Measurements from ENCODE around the gene SLC17A1.
A peak's percentile ranks its signal among the peaks of the same experiment; 100 is the strongest.

The SLC17A1 gene

GRCh38 chr6:25832670-25833069, 818 bp upstream of the SLC17A1 start:
- DNase-seq (ENCODE audit: low read depth in 3 of 3, low spot score in 1 of 3) = no peak

DNA sequence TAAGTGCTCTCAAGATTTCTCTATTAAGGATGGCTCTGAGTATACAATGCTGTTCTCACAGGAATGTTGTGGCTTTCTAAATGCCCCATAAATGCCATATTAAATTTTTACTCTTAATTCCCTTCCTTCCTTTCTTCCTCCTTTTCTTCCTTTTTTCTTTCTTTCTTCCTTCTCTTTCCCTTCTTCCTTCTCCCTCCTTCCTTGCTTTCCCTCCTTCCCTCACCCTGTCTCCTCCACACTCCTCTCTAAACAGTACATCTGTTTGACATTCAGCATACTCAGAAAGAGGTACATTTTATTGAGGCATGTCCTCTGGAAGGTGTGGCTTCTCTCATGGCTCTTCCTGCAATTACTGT, 433 bp upstream of the SLC17A1 start:
- no peak for DNase-seq (ENCODE audit: low read depth in 3 of 3, low spot score in 1 of 3)

GRCh38 chr6:25830458-25830857, 1.4 kb downstream of the SLC17A1 start:
- no peak for DNase-seq (ENCODE audit: low read depth in 3 of 3, low spot score in 1 of 3)

DNA sequence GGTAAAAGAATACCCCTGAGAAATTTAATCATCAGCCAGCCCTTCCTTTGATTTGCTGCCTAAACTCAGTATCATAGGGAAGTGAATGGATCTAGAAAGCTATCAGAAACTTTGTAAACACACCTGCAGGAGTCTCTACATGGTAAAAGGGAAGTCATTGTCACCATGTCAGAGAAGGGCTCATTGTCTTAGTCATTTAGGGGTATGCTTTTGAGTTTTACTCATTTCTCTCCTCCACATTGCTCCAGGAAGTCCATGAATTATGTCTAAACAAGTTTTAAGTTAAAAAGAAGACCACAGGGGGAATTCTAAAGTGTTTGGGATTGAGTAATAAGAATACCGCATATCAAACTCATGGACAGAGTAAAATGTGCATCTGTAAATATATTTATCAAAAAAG, 2.5 kb downstream of the SLC17A1 start:
- DNase-seq (ENCODE audit: low read depth in 3 of 3, low spot score in 1 of 3) = no peak

- DNase-seq (ENCODE audit: low read depth in 3 of 3, low spot score in 1 of 3) = no peak
These were observed 10.5 kb downstream of the SLC17A1 start for GRCh38 chr6:25821341-25821740.

- DNase-seq (ENCODE audit: low read depth in 3 of 3, low spot score in 1 of 3) = no peak
These were observed 15.6 kb downstream of the SLC17A1 start for GRCh38 chr6:25816252-25816651.

- DNase-seq (ENCODE audit: low read depth in 3 of 3, low spot score in 1 of 3) = no peak
These were observed 16.7 kb downstream of the SLC17A1 start for GRCh38 chr6:25815194-25815593.

DNA sequence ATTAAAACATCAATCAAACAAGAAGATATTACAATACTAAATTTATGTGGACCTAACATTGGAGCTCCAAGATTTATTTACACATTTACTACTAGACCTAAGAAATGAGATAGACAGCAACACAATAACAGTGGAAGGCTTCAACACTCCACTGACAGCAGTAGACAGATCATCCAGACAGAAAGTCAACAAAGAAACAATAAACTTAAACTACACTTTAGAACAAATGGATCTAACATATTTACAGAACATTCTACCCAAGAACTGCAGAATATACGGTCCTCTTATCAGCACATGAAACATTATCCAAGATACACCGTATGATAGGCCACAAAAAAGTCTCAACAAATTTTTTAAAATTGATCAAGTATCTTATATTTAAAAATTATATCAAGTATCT, 27.0 kb downstream of the SLC17A1 start:
- no peak for DNase-seq (ENCODE audit: low read depth in 3 of 3, low spot score in 1 of 3)

- DNase-seq (ENCODE audit: low read depth in 3 of 3, low spot score in 1 of 3) = no peak
These were observed 30.4 kb downstream of the SLC17A1 start for GRCh38 chr6:25801436-25801835.

GRCh38 chr6:25794784-25795183, 37.1 kb downstream of the SLC17A1 start:
- no peak for DNase-seq (ENCODE audit: low read depth in 3 of 3, low spot score in 1 of 3)

DNA sequence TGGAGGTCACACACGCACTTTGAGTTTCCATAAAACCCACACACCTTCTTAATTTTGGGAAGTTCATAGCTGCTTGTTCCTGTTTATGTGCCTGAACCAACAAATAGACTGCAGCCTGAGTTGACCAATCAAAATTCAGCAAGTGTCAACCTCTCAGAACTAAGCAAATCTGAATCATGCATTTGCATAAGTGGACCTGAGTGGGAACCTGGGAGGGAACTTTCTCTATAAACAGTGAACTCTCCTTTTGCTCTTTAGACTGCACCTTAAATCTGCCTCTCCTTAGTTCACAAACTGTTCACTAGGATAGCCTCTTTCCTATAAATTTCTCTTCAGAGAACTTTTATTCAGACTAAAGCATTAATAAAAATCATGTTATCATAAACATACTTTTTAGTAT, 37.9 kb downstream of the SLC17A1 start:
- DNase-seq (ENCODE audit: low read depth in 3 of 3, low spot score in 1 of 3) = no peak

- no peak for DNase-seq (ENCODE audit: low read depth in 3 of 3, low spot score in 1 of 3)
These were observed 39.8 kb downstream of the SLC17A1 start for GRCh38 chr6:25792016-25792415.

GRCh38 chr6:25789475-25789874, 42.4 kb downstream of the SLC17A1 start:
- DNase-seq (ENCODE audit: low read depth in 3 of 3, low spot score in 1 of 3) = no peak

DNA sequence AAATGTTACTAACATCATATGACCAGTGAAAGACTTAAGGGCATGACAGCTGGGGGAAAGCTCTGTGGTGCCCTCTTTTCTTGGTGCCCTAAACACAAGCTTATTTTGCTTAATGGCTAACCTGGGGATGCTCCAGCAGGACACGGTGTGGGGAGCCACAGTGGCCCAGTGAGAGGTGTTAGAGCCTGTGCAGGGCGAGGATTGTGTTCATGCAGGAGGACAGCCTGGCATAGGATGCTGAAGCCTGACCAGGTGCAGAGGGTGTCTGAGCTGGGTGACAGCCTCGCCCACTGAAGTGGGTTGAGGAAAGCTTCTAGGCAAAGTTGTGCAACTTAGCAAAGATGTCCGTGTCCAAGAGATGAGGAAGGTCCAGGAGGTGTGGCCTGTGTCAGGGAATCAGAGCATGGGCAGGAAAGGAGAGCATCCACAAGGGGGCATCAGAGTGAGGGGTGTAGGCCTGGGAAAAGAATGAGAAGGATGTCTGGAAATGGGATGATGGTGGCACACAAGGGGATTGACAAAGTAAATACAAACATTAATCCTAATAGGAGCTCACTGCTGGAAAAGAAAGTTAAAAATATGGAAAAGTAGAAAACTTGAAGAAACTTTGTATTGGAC, 43.4 kb downstream of the SLC17A1 start:
- peak in 2 of 3 donors; percentile 3 to 10 for DNase-seq (ENCODE audit: low read depth in 3 of 3, low spot score in 1 of 3)

DNA sequence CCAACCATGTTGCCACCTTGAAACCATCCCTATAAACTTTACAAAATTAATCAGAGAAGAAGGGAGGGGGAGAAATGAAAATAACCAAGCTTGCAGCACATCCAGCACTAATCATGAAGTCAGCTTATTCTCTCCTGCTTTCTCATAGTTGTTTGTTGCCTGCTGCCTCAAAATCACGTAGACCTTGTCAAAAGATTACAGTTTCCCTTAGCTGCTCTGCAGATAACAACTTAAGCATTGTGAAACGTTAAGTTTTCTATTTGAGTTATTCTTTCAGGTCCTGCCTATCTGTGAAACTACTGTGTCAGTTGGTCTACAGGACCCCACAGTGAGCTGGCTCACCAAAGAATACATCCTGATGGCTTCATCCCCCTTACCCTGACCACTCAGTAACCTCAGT, 44.4 kb downstream of the SLC17A1 start:
- DNase-seq (ENCODE audit: low read depth in 3 of 3, low spot score in 1 of 3) = no peak

GRCh38 chr6:25781134-25781533, 50.7 kb downstream of the SLC17A1 start:
- DNase-seq (ENCODE audit: low read depth in 3 of 3, low spot score in 1 of 3) = no peak

GRCh38 chr6:25777856-25778649, 53.8 kb downstream of the SLC17A1 start:
- no peak for DNase-seq (ENCODE audit: low read depth in 3 of 3, low spot score in 1 of 3)

DNA sequence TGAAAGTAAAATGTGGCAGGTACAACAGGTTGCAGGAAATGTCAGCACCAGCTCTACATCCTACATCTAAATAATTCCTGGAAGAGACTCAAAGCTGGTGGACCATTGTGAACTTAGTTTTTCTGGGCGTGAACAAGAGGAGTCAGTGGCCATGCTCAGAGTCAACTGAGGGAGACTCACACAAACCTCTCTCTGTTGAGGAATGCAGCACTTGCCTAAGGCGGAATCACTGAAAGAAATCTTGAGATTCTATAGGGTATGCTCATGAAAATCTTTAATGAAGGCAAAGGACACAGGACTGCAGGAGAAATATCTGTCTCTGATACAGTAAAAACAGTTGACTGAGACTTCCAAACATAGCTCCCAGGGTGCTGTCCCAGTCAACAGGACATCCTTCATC, 54.8 kb downstream of the SLC17A1 start:
- DNase-seq (ENCODE audit: low read depth in 3 of 3, low spot score in 1 of 3) = no peak

- no peak for DNase-seq (ENCODE audit: low read depth in 3 of 3, low spot score in 1 of 3)
These were observed 57.6 kb downstream of the SLC17A1 start for GRCh38 chr6:25774120-25774715.

DNA sequence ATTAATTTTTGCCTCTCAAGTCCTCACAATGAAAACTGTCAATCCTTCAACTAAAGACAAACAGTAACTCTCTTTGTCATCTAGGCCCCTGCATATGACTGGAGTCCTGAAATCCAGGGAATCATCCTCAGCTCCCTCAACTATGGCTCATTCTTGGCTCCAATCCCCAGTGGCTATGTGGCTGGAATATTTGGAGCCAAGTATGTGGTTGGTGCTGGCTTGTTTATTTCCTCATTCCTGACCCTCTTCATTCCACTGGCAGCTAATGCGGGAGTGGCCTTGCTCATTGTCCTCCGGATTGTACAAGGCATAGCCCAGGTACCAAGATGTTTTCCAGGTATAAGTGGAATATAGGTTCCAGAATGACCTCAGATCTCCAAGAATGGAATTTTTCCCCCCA, 61.9 kb downstream of the SLC17A1 start:
- no peak for DNase-seq (ENCODE audit: low read depth in 3 of 3, low spot score in 1 of 3)

DNA sequence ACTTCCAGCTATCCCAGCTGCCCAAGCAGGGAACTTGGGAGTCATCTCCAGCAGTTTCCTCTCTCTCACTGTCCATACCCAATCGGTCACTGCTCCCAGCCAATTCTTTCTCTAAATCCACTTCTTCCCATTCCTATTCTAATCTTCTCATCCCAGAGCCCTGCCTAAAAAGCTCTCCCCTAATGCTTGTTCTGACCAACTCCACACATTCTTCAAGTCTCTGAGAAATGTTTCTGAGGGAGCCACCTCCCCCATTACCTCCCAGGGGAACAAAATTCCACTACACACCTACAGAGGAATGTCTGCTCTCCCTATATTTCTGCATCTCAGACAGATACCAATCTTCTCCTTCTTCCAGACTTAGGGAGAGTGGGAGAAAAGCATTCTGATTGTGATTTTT, 63.3 kb downstream of the SLC17A1 start:
- DNase-seq (ENCODE audit: low read depth in 3 of 3, low spot score in 1 of 3) = no peak

GRCh38 chr6:25764611-25765010, 67.2 kb downstream of the SLC17A1 start:
- no peak for DNase-seq (ENCODE audit: low read depth in 3 of 3, low spot score in 1 of 3)
